AG09309 (cell line): ENCODE results near the gene SPP1.
A peak's percentile ranks its signal among the peaks of the same experiment; 100 is the strongest.

Source experiments
- DNase-seq: peaks from one replicate; pipeline ENCODE4 v3.0.0-alpha.2; 2010; ENCODE audit warnings: low read depth
- H3K4me3 ChIP-seq: 2 replicates; pipeline ENCODE4 v1.5.1; 2011; ENCODE audit warnings: mild to moderate bottlenecking, low read depth, low read length, moderate library complexity; ENCODE audit not compliant: control insufficient read depth
- TF ChIP-seq, protein P1 (sequence below): IDR thresholded peaks from 2 replicates; pipeline ENCODE4 v1.5.1; 2011; ENCODE audit warnings: mild to moderate bottlenecking, low read depth, low read length, inconsistent platforms; ENCODE audit not compliant: insufficient read depth, control insufficient read depth; ENCODE audit errors: missing control alignments

The SPP1 gene

DNA sequence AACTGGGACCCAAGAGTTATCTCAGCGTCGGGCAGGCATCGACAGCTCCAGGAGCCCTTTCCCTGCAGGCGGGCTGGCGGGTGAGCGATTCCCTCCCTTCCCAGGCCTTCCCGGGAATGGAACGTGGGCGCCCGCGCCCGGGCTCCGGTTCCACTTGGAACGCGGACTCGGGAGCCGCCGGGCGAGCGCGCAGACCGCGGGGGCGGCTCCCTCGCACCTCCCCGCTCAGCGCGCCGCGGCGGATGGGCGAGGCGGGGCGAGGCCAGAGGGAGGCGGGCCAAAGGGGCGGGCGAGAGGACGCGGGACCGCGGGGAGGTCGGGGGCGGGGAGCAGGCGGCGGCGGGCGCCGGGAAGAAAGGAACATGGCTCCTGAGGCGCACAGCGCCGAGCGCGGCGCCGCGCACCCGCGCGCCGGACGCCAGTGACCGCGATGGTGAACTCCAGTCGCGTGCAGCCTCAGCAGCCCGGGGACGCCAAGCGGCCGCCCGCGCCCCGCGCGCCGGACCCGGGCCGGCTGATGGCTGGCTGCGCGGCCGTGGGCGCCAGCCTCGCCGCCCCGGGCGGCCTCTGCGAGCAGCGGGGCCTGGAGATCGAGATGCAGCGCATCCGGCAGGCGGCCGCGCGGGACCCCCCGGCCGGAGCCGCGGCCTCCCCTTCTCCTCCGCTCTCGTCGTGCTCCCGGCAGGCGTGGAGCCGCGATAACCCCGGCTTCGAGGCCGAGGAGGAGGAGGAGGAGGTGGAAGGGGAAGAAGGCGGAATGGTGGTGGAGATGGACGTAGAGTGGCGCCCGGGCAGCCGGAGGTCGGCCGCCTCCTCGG is 32.0 kb downstream of the SPP1 start, which contains the start of gene PKD2:
Gene PKD2, plus strand, starts transcription at position 332 of the 818 bp plus-strand sequence. Its CDS starts 99 bp downstream, at position 431.
- peak within 1 kb of the TSS; percentile 65 for H3K4me3 ChIP-seq
- DNase-seq, result no peak
- TF ChIP-seq, protein P1, sequence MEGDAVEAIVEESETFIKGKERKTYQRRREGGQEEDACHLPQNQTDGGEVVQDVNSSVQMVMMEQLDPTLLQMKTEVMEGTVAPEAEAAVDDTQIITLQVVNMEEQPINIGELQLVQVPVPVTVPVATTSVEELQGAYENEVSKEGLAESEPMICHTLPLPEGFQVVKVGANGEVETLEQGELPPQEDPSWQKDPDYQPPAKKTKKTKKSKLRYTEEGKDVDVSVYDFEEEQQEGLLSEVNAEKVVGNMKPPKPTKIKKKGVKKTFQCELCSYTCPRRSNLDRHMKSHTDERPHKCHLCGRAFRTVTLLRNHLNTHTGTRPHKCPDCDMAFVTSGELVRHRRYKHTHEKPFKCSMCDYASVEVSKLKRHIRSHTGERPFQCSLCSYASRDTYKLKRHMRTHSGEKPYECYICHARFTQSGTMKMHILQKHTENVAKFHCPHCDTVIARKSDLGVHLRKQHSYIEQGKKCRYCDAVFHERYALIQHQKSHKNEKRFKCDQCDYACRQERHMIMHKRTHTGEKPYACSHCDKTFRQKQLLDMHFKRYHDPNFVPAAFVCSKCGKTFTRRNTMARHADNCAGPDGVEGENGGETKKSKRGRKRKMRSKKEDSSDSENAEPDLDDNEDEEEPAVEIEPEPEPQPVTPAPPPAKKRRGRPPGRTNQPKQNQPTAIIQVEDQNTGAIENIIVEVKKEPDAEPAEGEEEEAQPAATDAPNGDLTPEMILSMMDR, result no peak

DNA sequence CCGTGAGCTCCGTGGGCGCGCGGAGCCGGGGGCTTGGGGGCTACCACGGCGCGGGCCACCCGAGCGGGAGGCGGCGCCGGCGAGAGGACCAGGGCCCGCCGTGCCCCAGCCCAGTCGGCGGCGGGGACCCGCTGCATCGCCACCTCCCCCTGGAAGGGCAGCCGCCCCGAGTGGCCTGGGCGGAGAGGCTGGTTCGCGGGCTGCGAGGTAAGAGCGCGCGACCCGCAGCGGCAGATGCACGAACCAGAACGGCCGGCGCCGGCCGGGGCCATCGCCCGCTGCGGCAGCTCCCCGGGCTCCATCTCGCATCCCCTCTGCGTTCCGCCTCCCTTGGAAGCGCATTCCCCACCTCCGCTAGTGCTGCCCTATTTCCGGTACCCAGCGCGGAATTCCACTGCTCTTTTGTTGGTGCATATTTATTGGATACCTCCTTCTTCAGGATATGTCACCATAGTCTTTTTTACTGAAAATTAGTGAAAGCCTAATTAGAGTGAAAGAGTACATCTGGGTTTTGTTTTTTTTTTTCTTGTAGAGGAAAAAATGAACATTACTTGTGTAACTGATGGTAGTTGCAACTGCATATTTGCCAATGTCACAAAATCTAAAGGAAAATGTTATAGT is 32.7 kb downstream of the SPP1 start:
- TF ChIP-seq, protein P1, result no peak
- no peak for DNase-seq
- H3K4me3 ChIP-seq, result peak overlapping the region; percentile 65

DNA sequence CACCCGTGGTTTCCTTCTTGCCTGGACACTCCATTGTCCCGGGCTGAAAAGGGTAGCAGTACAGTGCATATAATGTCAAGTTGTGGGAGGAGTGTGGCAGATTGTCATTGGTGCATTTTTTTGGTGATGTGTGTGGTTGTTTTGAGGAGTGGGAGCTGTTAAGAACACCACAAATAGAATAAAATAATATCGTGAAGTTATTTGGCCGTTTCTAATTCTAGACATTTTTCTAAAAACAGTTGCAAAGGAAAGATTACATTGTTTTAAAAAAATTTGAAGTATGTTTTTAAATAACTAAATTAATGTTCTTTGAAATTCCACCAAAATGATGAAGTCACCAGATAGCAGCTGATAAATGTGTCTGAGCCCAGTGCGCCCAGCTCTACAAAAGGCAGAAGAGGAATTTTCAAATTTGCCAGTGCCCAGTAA is 33.2 kb downstream of the SPP1 start:
- peak overlapping the region; percentile 65 for H3K4me3 ChIP-seq
- TF ChIP-seq, protein P1, result no peak
- no peak for DNase-seq

DNA sequence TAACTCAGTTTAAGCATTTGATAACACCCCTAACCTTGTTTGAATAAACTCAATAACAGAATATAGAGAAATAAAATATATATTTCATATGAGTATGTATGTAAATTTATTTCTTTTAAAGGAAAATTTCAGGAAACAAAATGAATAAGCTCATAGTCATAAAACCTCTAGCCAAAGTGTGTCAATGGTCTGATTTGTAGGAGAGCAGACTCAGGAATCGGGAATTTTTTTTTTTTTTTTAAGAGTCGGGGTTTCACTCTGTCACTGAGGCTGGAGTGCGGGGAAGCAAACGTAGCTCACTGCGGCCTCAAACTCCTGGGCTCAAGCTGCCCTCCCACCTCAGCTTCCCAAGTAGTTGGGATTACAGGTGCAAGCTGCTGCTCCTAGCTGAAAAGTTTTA is 34.4 kb downstream of the SPP1 start:
- TF ChIP-seq, protein P1, result no peak
- DNase-seq, result no peak
- H3K4me3 ChIP-seq, result no peak overlapping the region; the same call in 1 of the 2 replicates

DNA sequence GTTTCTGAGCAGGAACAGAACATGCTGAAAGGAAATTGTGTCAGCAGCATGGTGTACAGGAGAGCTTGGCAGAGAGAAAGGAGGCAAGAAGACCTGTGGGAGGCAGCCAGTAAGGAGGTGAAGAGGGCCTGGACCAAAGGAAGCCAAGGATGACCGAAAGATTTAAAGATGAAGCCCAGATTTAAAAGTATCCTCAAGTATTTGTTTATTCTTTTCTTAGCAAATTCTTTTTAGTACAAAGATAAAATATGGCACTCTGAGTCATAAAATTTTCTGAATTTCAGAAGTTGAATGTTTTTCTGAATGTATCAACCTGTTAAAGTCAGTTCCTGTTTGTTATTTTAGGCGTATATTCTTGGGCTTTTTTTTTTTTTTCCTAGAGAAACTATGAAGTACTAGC is 35.5 kb downstream of the SPP1 start:
- TF ChIP-seq, protein P1, result no peak
- H3K4me3 ChIP-seq, result no peak overlapping the region
- DNase-seq, result no peak

DNA sequence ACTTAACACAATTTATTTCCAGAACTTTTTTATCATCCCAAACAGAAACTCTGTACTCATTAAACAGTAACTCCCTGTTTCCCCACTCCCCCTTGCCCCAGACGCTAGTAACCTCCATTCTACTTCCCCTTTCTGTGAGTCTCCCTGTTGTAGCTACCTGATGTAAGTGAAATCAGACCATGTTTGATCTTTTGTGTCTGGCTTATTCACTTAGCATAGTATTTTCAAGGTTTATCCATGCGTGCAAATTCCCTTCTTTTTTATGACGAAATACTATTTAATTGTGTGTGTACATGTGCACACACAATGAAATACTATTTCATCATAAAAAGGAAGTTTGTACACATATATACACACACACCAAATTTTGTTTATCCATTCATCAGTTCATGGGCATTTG is 37.1 kb downstream of the SPP1 start:
- TF ChIP-seq, protein P1, result no peak
- no peak overlapping the region for H3K4me3 ChIP-seq
- DNase-seq, result no peak
